ENCODE measurements around the gene MACROD1. TPM values are rescaled to one million over a fixed set of nuclear protein-coding genes. Genes with fewer than 3 reads are reported as not detected.

The MACROD1 gene
- total RNA-seq, 1 donor from 2014 or later, result 91.9 TPM

DNA sequence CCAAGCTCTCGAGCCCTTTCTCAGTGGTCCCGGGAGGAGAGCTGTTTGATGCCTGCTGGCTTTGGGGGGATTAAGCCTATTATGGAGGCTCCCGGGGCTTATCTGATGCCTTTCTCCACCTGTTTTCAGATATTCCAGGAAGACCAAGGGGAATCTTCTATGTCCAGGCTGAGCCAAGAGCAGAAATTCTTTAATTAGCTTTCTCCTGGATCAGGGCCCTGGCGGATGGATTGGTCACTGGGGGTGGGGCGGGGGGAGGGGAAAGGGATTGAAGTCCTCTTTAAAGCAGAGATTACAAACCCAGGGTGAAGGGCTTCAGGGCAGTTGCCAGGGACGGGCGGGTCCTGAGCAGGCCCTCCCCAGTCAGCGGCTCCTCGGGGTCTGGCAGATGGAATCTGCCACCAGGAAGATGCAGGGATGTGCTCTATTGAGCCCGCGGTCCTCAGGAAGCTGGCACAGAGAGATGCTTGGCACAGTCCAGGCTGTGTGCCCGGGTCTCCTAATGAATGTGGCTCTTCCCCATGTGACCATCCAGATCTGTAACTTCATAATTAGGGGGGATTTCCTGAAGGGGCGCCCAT, 33.6 kb downstream of the MACROD1 start:
- H3K9me3 ChIP-seq (ENCODE audit: control insufficient read depth in 3 of 3, low read length in 3 of 3), result no peaks in the 10 kb centered on the region
- H3K4me1 ChIP-seq (ENCODE audit: control insufficient read depth in 3 of 3, insufficient read depth in 3 of 3, low read length in 3 of 3), result peaks cover 24 to 75% (median 32%) of the 10 kb centered on the region in 3 donors
- H3K27ac ChIP-seq (ENCODE audit: low read depth, low read length), result no peak overlapping the region
- H3K4me3 ChIP-seq (ENCODE audit: low read length in 3 of 3), result no peak overlapping the region
- peak overlapping the region in 1 of 3 donors; percentile 38 for H3K9ac ChIP-seq (ENCODE audit: low read depth in 1 of 3, low read length in 3 of 3)
- H3K27me3 ChIP-seq (ENCODE audit: control insufficient read depth in 3 of 3, insufficient read depth in 3 of 3, low read length in 3 of 3), result no peaks in the 10 kb centered on the region
- H3K36me3 ChIP-seq (ENCODE audit: control insufficient read depth in 3 of 3, insufficient read depth in 3 of 3, low read length in 3 of 3), result peaks cover 0 to 2% (median 0%) of the 10 kb centered on the region in 3 donors

DNA sequence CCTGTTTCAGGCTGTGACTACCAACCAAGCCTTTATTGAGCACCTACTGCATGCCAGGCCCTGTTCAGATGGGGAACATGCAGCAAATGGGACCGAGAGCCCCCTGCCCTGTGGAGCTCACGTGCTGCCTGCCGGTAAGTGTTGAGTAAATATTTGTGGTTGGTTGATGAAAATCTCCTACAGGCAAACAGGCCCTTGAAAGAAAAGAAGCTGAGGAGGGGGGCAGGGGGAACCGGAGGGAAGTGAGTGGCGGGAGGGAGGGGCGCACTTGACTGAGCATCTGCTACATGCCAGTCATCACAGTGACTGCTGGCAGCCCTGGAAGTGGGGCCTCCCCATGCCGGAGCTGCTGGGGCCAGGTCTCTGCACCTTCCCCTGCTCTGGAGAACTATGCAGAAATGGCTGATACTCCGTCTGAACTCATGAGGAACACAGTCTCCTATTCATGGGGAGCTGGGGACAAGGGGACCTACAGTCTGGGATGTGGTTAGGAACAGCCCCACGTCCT, 34.2 kb downstream of the MACROD1 start:
- no peak overlapping the region for H3K27ac ChIP-seq (ENCODE audit: low read depth, low read length)
- H3K9ac ChIP-seq (ENCODE audit: low read depth in 1 of 3, low read length in 3 of 3), result peak overlapping the region in 1 of 3 donors; percentile 38
- no peaks in the 10 kb centered on the region for H3K9me3 ChIP-seq (ENCODE audit: control insufficient read depth in 3 of 3, low read length in 3 of 3)
- H3K4me3 ChIP-seq (ENCODE audit: low read length in 3 of 3), result no peak overlapping the region
- H3K36me3 ChIP-seq (ENCODE audit: control insufficient read depth in 3 of 3, insufficient read depth in 3 of 3, low read length in 3 of 3), result peaks cover 0 to 2% (median 0%) of the 10 kb centered on the region in 3 donors
- H3K4me1 ChIP-seq (ENCODE audit: control insufficient read depth in 3 of 3, insufficient read depth in 3 of 3, low read length in 3 of 3), result peaks cover 24 to 78% (median 32%) of the 10 kb centered on the region in 3 donors
- H3K27me3 ChIP-seq (ENCODE audit: control insufficient read depth in 3 of 3, insufficient read depth in 3 of 3, low read length in 3 of 3), result no peaks in the 10 kb centered on the region

DNA sequence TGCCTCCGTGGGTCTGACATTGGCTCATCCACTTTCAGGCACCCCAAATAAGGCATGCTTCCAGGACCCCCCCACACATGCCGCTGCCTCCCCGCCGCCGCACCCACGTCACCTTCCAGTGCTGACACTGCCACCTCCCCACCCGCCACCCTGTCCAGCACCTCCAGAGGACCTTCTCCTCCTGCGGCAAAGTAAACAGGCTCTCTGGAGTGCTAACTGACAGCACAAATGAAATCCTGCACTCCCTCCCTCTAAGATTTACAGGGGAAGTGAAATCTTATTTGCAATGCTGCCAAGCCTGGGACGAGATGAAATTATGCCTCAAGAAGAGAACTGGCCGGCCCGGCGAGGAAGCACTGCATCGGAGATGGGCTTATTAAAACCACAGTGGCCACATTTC, 35.3 kb downstream of the MACROD1 start:
- peaks cover 18 to 74% (median 23%) of the 10 kb centered on the region in 3 donors for H3K4me1 ChIP-seq (ENCODE audit: control insufficient read depth in 3 of 3, insufficient read depth in 3 of 3, low read length in 3 of 3)
- no peaks in the 10 kb centered on the region for H3K27me3 ChIP-seq (ENCODE audit: control insufficient read depth in 3 of 3, insufficient read depth in 3 of 3, low read length in 3 of 3)
- H3K9me3 ChIP-seq (ENCODE audit: control insufficient read depth in 3 of 3, low read length in 3 of 3), result no peaks in the 10 kb centered on the region
- H3K27ac ChIP-seq (ENCODE audit: low read depth, low read length), result no peak overlapping the region
- H3K4me3 ChIP-seq (ENCODE audit: low read length in 3 of 3), result no peak overlapping the region
- no peak overlapping the region for H3K9ac ChIP-seq (ENCODE audit: low read depth in 1 of 3, low read length in 3 of 3)
- peaks cover 0 to 2% (median 0%) of the 10 kb centered on the region in 3 donors for H3K36me3 ChIP-seq (ENCODE audit: control insufficient read depth in 3 of 3, insufficient read depth in 3 of 3, low read length in 3 of 3)

DNA sequence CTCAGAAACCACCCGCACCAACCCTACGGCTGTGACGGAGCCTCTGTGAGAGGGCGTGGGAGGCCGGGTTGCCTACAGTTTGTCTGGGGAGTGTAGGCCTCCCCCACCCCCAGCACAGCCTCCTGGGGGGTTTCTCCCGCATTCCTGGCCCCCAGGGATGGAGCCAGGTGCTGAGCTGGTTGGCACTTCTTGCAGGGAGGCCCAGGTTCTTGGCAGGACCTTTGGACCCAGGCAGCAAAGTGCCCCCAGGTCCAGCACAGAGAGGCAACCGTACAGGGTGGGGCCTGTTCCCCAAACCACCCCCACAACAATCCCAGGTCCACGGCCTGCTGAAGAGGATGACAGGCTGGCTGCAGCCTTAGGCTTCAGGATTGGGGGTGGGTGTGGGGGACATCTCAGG, 36.5 kb downstream of the MACROD1 start:
- H3K4me3 ChIP-seq (ENCODE audit: low read length in 3 of 3), result no peak overlapping the region
- no peak overlapping the region for H3K9ac ChIP-seq (ENCODE audit: low read depth in 1 of 3, low read length in 3 of 3)
- H3K36me3 ChIP-seq (ENCODE audit: control insufficient read depth in 3 of 3, insufficient read depth in 3 of 3, low read length in 3 of 3), result peaks cover 0 to 5% (median 0%) of the 10 kb centered on the region in 3 donors
- no peak overlapping the region for H3K27ac ChIP-seq (ENCODE audit: low read depth, low read length)
- H3K4me1 ChIP-seq (ENCODE audit: control insufficient read depth in 3 of 3, insufficient read depth in 3 of 3, low read length in 3 of 3), result peaks cover 13 to 70% (median 19%) of the 10 kb centered on the region in 3 donors
- H3K9me3 ChIP-seq (ENCODE audit: control insufficient read depth in 3 of 3, low read length in 3 of 3), result no peaks in the 10 kb centered on the region
- H3K27me3 ChIP-seq (ENCODE audit: control insufficient read depth in 3 of 3, insufficient read depth in 3 of 3, low read length in 3 of 3), result no peaks in the 10 kb centered on the region

DNA sequence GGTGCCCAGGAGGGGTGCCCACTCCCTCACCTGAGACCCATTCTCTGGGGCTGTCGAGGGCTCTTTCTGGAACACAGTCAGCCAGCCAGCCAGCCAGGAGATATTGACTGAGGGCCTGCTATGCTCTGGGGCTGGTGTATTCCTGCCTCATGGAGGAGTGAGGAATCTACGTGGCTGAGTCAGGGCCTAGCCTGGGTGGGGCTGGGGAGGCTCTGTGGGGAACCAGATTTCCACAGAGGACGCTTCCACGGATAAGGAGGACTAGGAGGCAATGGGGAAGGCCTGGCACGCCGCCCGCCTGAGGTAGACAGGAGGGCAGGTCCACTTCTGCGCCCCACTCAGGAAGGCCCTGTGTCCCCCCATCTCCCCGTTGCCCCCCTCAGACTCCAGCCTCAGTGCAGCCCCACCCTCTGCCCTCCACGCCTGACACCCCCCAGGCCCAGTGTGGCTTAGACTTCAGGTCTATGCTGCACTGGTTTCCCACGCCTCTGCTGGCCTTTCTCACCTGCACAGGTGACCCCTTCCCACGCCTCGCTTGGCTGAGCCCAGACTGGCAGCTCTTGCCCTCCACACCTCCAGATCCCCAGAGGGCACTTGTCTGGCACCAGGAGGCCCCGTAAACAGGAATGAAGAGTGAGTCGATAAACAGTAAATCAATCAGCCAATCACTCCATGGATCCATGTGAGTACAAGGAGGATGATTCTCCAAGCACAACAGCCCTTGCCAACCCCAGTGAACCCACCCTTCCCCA, 37.5 kb downstream of the MACROD1 start:
- H3K36me3 ChIP-seq (ENCODE audit: control insufficient read depth in 3 of 3, insufficient read depth in 3 of 3, low read length in 3 of 3), result peaks cover 0 to 5% (median 0%) of the 10 kb centered on the region in 3 donors
- no peak overlapping the region for H3K4me3 ChIP-seq (ENCODE audit: low read length in 3 of 3)
- H3K27ac ChIP-seq (ENCODE audit: low read depth, low read length), result no peak overlapping the region
- H3K4me1 ChIP-seq (ENCODE audit: control insufficient read depth in 3 of 3, insufficient read depth in 3 of 3, low read length in 3 of 3), result peaks cover 13 to 61% (median 17%) of the 10 kb centered on the region in 3 donors
- H3K27me3 ChIP-seq (ENCODE audit: control insufficient read depth in 3 of 3, insufficient read depth in 3 of 3, low read length in 3 of 3), result no peaks in the 10 kb centered on the region
- no peak overlapping the region for H3K9ac ChIP-seq (ENCODE audit: low read depth in 1 of 3, low read length in 3 of 3)
- no peaks in the 10 kb centered on the region for H3K9me3 ChIP-seq (ENCODE audit: control insufficient read depth in 3 of 3, low read length in 3 of 3)

DNA sequence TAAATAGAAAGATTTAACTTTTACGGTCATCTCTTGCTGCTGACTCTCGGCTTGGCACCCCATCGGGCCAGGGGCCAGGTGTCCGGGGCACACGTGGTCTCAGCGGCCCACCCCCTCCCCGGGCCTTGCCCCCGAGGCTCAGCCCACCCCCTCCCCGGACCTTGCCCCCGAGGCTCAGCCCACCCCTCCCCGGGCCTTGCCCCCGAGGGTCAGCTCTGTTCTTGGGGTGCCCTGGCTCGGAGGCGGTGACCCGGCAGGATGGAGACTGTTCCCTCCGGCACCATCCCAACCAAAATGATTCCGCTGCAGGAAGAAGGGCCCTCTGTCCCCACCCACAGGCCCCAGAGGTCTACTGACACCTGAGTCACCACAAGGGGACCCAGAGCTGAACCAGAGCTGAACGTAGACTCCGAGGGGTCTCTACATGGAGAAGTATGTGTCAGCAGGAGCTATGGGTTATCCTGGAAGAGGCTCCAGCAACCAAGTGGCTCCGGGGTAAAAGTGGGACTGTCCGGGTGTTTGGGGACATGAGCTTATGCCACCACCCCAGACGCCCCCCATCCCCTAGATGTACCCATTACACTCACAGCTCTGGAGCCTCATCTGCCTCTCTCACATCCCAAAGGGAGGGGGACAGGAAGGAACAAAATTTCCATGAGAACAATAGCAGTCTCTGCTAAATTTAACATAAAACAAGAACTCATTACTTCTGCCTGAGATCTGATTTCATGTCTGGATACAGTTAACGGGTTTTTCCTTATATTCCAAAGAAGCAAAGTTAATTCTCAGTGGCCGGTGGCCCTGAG, 38.4 kb downstream of the MACROD1 start:
- Histone ChIP-seq H3K36me3 (ENCODE audit: control insufficient read depth in 3 of 3, insufficient read depth in 3 of 3, low read length in 3 of 3) (peaks cover 0 to 5% (median 0%) of the 10 kb centered on the region in 3 donors), H3K4me1 (ENCODE audit: control insufficient read depth in 3 of 3, insufficient read depth in 3 of 3, low read length in 3 of 3) (peaks cover 15 to 60% (median 21%) of the 10 kb centered on the region in 3 donors), H3K4me3 (ENCODE audit: low read length in 3 of 3) (no peak overlapping the region), H3K9me3 (ENCODE audit: control insufficient read depth in 3 of 3, low read length in 3 of 3) (no peaks in the 10 kb centered on the region), H3K27ac (ENCODE audit: low read depth, low read length) (no peak overlapping the region), H3K9ac (ENCODE audit: low read depth in 1 of 3, low read length in 3 of 3) (no peak overlapping the region), H3K27me3 (ENCODE audit: control insufficient read depth in 3 of 3, insufficient read depth in 3 of 3, low read length in 3 of 3) (no peaks in the 10 kb centered on the region)

DNA sequence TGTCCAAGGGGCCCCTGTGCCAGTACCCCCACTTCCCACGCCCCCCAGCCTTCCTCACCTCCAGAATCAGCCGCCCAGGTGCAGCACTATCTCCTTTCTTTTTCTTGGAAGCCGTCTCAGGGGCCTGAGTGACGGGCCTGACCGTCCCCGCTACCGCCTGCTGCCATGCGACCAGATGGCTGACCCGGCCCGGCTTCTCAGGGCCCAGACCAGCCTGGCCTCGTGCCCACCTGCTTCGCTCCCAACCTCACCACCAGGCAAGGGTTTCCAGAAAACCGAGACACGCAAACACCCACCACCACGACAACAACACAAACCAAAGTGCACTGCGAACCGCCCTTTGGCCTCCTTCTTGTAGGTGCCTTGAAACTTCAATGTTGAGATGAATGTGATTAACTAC, 39.1 kb downstream of the MACROD1 start:
- no peak overlapping the region for H3K9ac ChIP-seq (ENCODE audit: low read depth in 1 of 3, low read length in 3 of 3)
- no peak overlapping the region for H3K27ac ChIP-seq (ENCODE audit: low read depth, low read length)
- H3K4me1 ChIP-seq (ENCODE audit: control insufficient read depth in 3 of 3, insufficient read depth in 3 of 3, low read length in 3 of 3), result peaks cover 16 to 60% (median 25%) of the 10 kb centered on the region in 3 donors
- H3K36me3 ChIP-seq (ENCODE audit: control insufficient read depth in 3 of 3, insufficient read depth in 3 of 3, low read length in 3 of 3), result peaks cover 0 to 5% (median 0%) of the 10 kb centered on the region in 3 donors
- no peak overlapping the region for H3K4me3 ChIP-seq (ENCODE audit: low read length in 3 of 3)
- no peaks in the 10 kb centered on the region for H3K27me3 ChIP-seq (ENCODE audit: control insufficient read depth in 3 of 3, insufficient read depth in 3 of 3, low read length in 3 of 3)
- H3K9me3 ChIP-seq (ENCODE audit: control insufficient read depth in 3 of 3, low read length in 3 of 3), result no peaks in the 10 kb centered on the region

DNA sequence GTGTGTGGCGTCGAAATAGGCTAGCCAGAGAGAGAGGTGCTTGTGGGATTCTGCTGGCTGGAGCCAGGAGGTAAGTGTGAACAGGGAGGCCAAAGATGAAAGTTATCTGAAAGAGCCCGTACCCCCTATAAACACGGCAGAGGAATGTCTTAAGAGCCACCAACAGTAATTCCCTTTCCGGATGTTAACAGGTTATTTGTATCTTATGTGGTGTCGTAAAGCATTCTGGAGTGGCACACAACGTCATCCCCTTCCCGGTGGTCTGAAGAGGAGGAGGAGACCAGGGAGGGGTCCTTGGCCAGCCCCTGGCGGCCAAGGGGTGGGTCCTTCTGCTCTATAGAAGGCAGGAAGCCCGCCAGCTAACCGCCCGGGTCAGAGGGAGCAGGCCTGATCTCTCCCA, 39.5 kb downstream of the MACROD1 start:
- no peak overlapping the region for H3K4me3 ChIP-seq (ENCODE audit: low read length in 3 of 3)
- no peak overlapping the region for H3K9ac ChIP-seq (ENCODE audit: low read depth in 1 of 3, low read length in 3 of 3)
- H3K27me3 ChIP-seq (ENCODE audit: control insufficient read depth in 3 of 3, insufficient read depth in 3 of 3, low read length in 3 of 3), result no peaks in the 10 kb centered on the region
- peaks cover 0 to 5% (median 0%) of the 10 kb centered on the region in 3 donors for H3K36me3 ChIP-seq (ENCODE audit: control insufficient read depth in 3 of 3, insufficient read depth in 3 of 3, low read length in 3 of 3)
- H3K4me1 ChIP-seq (ENCODE audit: control insufficient read depth in 3 of 3, insufficient read depth in 3 of 3, low read length in 3 of 3), result peaks cover 17 to 60% (median 28%) of the 10 kb centered on the region in 3 donors
- no peak overlapping the region for H3K27ac ChIP-seq (ENCODE audit: low read depth, low read length)
- H3K9me3 ChIP-seq (ENCODE audit: control insufficient read depth in 3 of 3, low read length in 3 of 3), result no peaks in the 10 kb centered on the region

DNA sequence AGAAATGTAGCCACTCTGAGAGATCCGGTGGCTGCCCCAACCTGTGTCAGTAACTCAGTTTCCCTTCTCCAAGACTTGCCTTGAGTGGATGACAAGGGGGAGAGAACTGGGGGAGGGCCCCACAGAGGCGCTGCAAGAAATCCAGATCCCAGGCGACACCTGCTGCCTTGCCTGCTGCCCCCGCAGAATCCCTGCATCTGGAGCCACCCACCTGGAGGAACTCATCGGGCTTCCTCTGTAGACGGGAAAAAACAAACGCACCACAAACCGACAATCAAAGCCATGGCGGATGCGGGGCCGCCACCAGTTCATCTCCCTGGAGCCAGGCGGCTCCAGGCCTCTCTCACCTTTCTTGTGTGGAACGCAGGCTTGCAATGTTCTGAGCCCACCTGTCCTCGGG, 40.2 kb downstream of the MACROD1 start:
- H3K4me1 ChIP-seq (ENCODE audit: control insufficient read depth in 3 of 3, insufficient read depth in 3 of 3, low read length in 3 of 3), result peaks cover 20 to 62% (median 35%) of the 10 kb centered on the region in 3 donors
- H3K9ac ChIP-seq (ENCODE audit: low read depth in 1 of 3, low read length in 3 of 3), result no peak overlapping the region
- H3K9me3 ChIP-seq (ENCODE audit: control insufficient read depth in 3 of 3, low read length in 3 of 3), result no peaks in the 10 kb centered on the region
- H3K27ac ChIP-seq (ENCODE audit: low read depth, low read length), result no peak overlapping the region
- H3K36me3 ChIP-seq (ENCODE audit: control insufficient read depth in 3 of 3, insufficient read depth in 3 of 3, low read length in 3 of 3), result peaks cover 0 to 5% (median 0%) of the 10 kb centered on the region in 3 donors
- no peaks in the 10 kb centered on the region for H3K27me3 ChIP-seq (ENCODE audit: control insufficient read depth in 3 of 3, insufficient read depth in 3 of 3, low read length in 3 of 3)
- no peak overlapping the region for H3K4me3 ChIP-seq (ENCODE audit: low read length in 3 of 3)
